GM23338 (cell line): ENCODE data around the gene TANGO2. TPM values are rescaled to one million over a fixed set of nuclear protein-coding genes. Genes with fewer than 3 reads are reported as not detected.

ENCODE experiments used
- ATAC-seq: fragments of 200-7000 bp; cut with Tn5 transposase; 3 replicates; pipeline ENCODE4 v1.9.1; 2020
- DNase-seq: peaks from one replicate; pipeline ENCODE4 v3.0.0-alpha.2; 2015; ENCODE audit warnings: low spot score
- H2AFZ ChIP-seq: fragments of 200-600 bp; sonication (generic); 2 replicates; pipeline ENCODE4 v1.8.0; 2016; ENCODE audit warnings: antibody characterized with exemption, mild to moderate bottlenecking, moderate library complexity
- H3F3A ChIP-seq: fragments of 200-600 bp; sonication (generic); replicated peaks from 2 replicates; pipeline ENCODE4 v1.8.0; 2017; ENCODE audit warnings: antibody characterized with exemption, mixed run types, low read depth
- H3K27ac ChIP-seq: fragments of 200-600 bp; sonication (generic); 2 replicates; pipeline ENCODE4 v1.6.1; 2016; ENCODE audit warnings: low read depth
- H3K27me3 ChIP-seq: fragments of 200-600 bp; sonication (generic); 2 replicates; pipeline ENCODE4 v1.8.0; 2016; ENCODE audit warnings: mild to moderate bottlenecking, mixed run types, moderate library complexity; ENCODE audit not compliant: insufficient read depth
- H3K36me3 ChIP-seq: fragments of 200-600 bp; sonication (generic); 2 replicates; pipeline ENCODE4 v1.8.0; 2016; ENCODE audit warnings: mild to moderate bottlenecking; ENCODE audit not compliant: insufficient read depth
- H3K4me1 ChIP-seq: fragments of 200-600 bp; sonication (generic); 2 replicates; pipeline ENCODE4 v1.8.0; 2016; ENCODE audit warnings: mild to moderate bottlenecking, moderate library complexity; ENCODE audit not compliant: insufficient read depth
- H3K4me2 ChIP-seq: fragments of 200-600 bp; sonication (generic); 2 replicates; pipeline ENCODE4 v1.7.1; 2017; ENCODE audit warnings: mixed run types
- H3K4me3 ChIP-seq: fragments of 200-600 bp; sonication (generic); 2 replicates; pipeline ENCODE4 v1.6.1; 2016; ENCODE audit warnings: mixed run types
- H3K79me2 ChIP-seq: fragments of 200-600 bp; sonication (generic); replicated peaks from 2 replicates; pipeline ENCODE4 v1.8.0; 2017; ENCODE audit warnings: mild to moderate bottlenecking; ENCODE audit not compliant: insufficient read depth
- H3K9me2 ChIP-seq: fragments of 200-600 bp; sonication (generic); 2 replicates; pipeline ENCODE4 v1.8.0; 2017; ENCODE audit not compliant: insufficient read depth
- H4K20me1 ChIP-seq: fragments of 200-600 bp; sonication (generic); replicated peaks from 2 replicates; pipeline ENCODE4 v1.8.0; 2017; ENCODE audit warnings: mild to moderate bottlenecking; ENCODE audit not compliant: insufficient read depth
- H3K27ac Mint-ChIP-seq: 2 replicates; pipeline ENCODE4 v1.8.0; 2020; ENCODE audit warnings: inconsistent platforms, mild to moderate bottlenecking, moderate library complexity, mixed read lengths
- H3K27me3 Mint-ChIP-seq: 3 replicates; pipeline ENCODE4 v1.8.0; 2022; ENCODE audit warnings: low read depth, mild to moderate bottlenecking, moderate library complexity, mixed read lengths, inconsistent platforms; ENCODE audit not compliant: insufficient read depth, poor library complexity
- H3K36me3 Mint-ChIP-seq: 3 replicates; pipeline ENCODE4 v1.8.0; 2021; ENCODE audit warnings: low read depth, mild to moderate bottlenecking, inconsistent platforms, moderate library complexity, mixed read lengths
- H3K4me1 Mint-ChIP-seq: 3 replicates; pipeline ENCODE4 v1.8.0; 2020; ENCODE audit warnings: mild to moderate bottlenecking, inconsistent platforms, mixed read lengths
- H3K4me3 Mint-ChIP-seq: 3 replicates; pipeline ENCODE4 v1.8.0; 2021; ENCODE audit warnings: moderate library complexity, mild to moderate bottlenecking, inconsistent platforms, mixed read lengths
- H3K9me3 Mint-ChIP-seq: 3 replicates; pipeline ENCODE4 v1.8.0; 2020; ENCODE audit warnings: moderate library complexity, mild to moderate bottlenecking, inconsistent platforms, mixed read lengths
- CREB1 ChIP-seq: fragments of 250-450 bp; sonication (Bioruptor Pico); IDR thresholded peaks from 2 replicates; pipeline ENCODE4 v1.5.0; 2020; ENCODE audit warnings: low read depth, mild to moderate bottlenecking, moderate library complexity
- CTCF ChIP-seq, 2 experiments: fragments of 200-600 bp in 1 of 2; sonication (generic) in 1 of 2; conservative IDR thresholded peaks; 2 replicates each; pipeline versions ENCODE4 v1.5.1 to v1.6.1; 2016 to 2017; ENCODE audit warnings: antibody characterized with exemption in 2 of 2, low read depth in 2 of 2, mild to moderate bottlenecking in 2 of 2, moderate library complexity in 1 of 2
- ETS1 ChIP-seq: IDR thresholded peaks from 2 replicates; pipeline ENCODE4 v1.6.1; 2016; ENCODE audit warnings: antibody characterized with exemption
- EZH2 ChIP-seq: fragments of 200-600 bp; sonication (generic); IDR thresholded peaks from one replicate; pipeline ENCODE4 v1.8.0; 2017; ENCODE audit warnings: antibody characterized with exemption, mild to moderate bottlenecking, low read depth; ENCODE audit not compliant: unreplicated experiment
- EZH2phosphoT487 ChIP-seq: fragments of 200-600 bp; sonication (generic); IDR thresholded peaks from one replicate; pipeline ENCODE4 v1.8.1; 2018; ENCODE audit warnings: antibody characterized with exemption; ENCODE audit not compliant: unreplicated experiment
- JUNB ChIP-seq: IDR thresholded peaks from one replicate; pipeline ENCODE4 v1.6.1; 2016; ENCODE audit warnings: antibody characterized with exemption; ENCODE audit not compliant: unreplicated experiment
- NANOG ChIP-seq: IDR thresholded peaks from 2 replicates; pipeline ENCODE4 v1.6.1; 2016; ENCODE audit warnings: antibody characterized with exemption, borderline replicate concordance
- POLR2AphosphoS5 ChIP-seq: IDR thresholded peaks from 2 replicates; pipeline ENCODE4 v1.6.1; 2016; ENCODE audit warnings: antibody characterized with exemption, low read depth
- REST ChIP-seq: IDR thresholded peaks from one replicate; pipeline ENCODE4 v1.6.1; 2018; ENCODE audit warnings: antibody characterized with exemption; ENCODE audit not compliant: unreplicated experiment
- STAT1 ChIP-seq: IDR thresholded peaks from one replicate; pipeline ENCODE4 v1.6.1; 2016; ENCODE audit warnings: antibody characterized with exemption; ENCODE audit not compliant: unreplicated experiment
- ZNF114 ChIP-seq: fragments of 250-450 bp; sonication (Bioruptor Pico); IDR thresholded peaks from 2 replicates; pipeline ENCODE4 v1.5.0; 2020; ENCODE audit warnings: mild to moderate bottlenecking, moderate library complexity
- ZNF331 ChIP-seq: fragments of 250-450 bp; sonication (Bioruptor Pico); IDR thresholded peaks from 2 replicates; pipeline ENCODE4 v1.5.0; 2020; ENCODE audit warnings: low read depth, mild to moderate bottlenecking, moderate library complexity
- ZNF462 ChIP-seq: fragments of 250-450 bp; sonication (Bioruptor Pico); IDR thresholded peaks from 2 replicates; pipeline ENCODE4 v1.5.0; 2020; ENCODE audit warnings: mild to moderate bottlenecking, moderate library complexity
- polyA plus RNA-seq: library from polyadenylated mRNA; unstranded; fragments of >200 nt; fragmentation: Nextera tagmentation; extraction: Ambion mirVana; gene quantifications from 2 replicates; pipeline ENCODE4 v1.2.1, GENCODE V29; 2016
- total RNA-seq: library from RNA; depleted of rRNA; stranded (reverse); fragments of >200 nt; shearing (Covaris generic); gene quantifications from 2 replicates; pipeline ENCODE4 v1.2.3, GENCODE V29; 2014

TANGO2 gene
- total and polyA plus RNA-seq, 2 experiments from 2014 or later = 6.9 to 15.0 TPM

GRCh38 chr22:20108757-20109230 is 87.9 kb downstream of the TANGO2 start:
- peaks cover 28% of the 10 kb centered on the region for H3F3A ChIP-seq
- H3K9me2 ChIP-seq = no peaks in the 10 kb centered on the region
- H3K4me1 ChIP-seq = no peaks in the 10 kb centered on the region
- H4K20me1 ChIP-seq = peaks cover 29% of the 10 kb centered on the region
- H3K4me1 Mint-ChIP-seq = no peaks in the 10 kb centered on the region
- ATAC-seq (no peak), DNase-seq (no peak)
- H3K27me3 ChIP-seq = no peaks in the 10 kb centered on the region
- TF ChIP-seq ZNF331 (CRISPR knock-in tag) (no peak), NANOG (no peak), POLR2AphosphoS5 (no peak), EZH2phosphoT487 (no peak), CTCF (conservative IDR thresholded peaks at IDR 0.05; ENCODE audit: low read depth in 2 of 2) (no peak), ZNF462 (no peak), EZH2 (no peak), ETS1 (no peak), JUNB (no peak), STAT1 (no peak), ZNF114 (CRISPR knock-in tag) (no peak), REST (no peak), CREB1 (no peak)
- no peak overlapping the region for H3K27ac ChIP-seq
- H3K36me3 ChIP-seq = peaks cover 16% of the 10 kb centered on the region
- peaks cover under 1% of the 10 kb centered on the region for H3K79me2 ChIP-seq
- no peak overlapping the region for H3K4me2 ChIP-seq
- no peaks in the 10 kb centered on the region for H3K9me3 Mint-ChIP-seq
- no peak overlapping the region for H3K4me3 Mint-ChIP-seq
- H3K4me3 ChIP-seq = no peak overlapping the region
- H2AFZ ChIP-seq = no peak overlapping the region
- no peak overlapping the region for H3K27ac Mint-ChIP-seq
- H3K36me3 Mint-ChIP-seq = peaks cover 72% of the 10 kb centered on the region
- peaks cover 41% of the 10 kb centered on the region for H3K27me3 Mint-ChIP-seq
